Activated naive CD8-positive, alpha-beta T cell treated with anti-CD3 and anti-CD28 coated beads for 36 hours (primary cell): ENCODE data around the gene NDUFB2. TPM values are rescaled to one million over a fixed set of nuclear protein-coding genes. Genes with fewer than 3 reads are reported as not detected.
"Not testable (repeated sequence)": the region's sequence is repeated elsewhere in the genome, so short reads cannot be mapped to it uniquely, and the experiment has no call there.

ENCODE experiments used
- DNase-seq: peaks from one replicate; pipeline ENCODE4 v3.0.0; 2021
- H3K27ac Mint-ChIP-seq: one replicate; pipeline ENCODE4 v1.8.0; 2022; ENCODE audit warnings: mild to moderate bottlenecking, moderate library complexity, mixed read lengths
- H3K27me3 Mint-ChIP-seq: one replicate; pipeline ENCODE4 v1.8.0; 2022; ENCODE audit warnings: mild to moderate bottlenecking, mixed read lengths
- H3K36me3 Mint-ChIP-seq: one replicate; pipeline ENCODE4 v1.8.0; 2021; ENCODE audit warnings: mild to moderate bottlenecking, mixed read lengths
- H3K4me1 Mint-ChIP-seq: one replicate; pipeline ENCODE4 v1.8.0; 2021; ENCODE audit warnings: mixed read lengths
- H3K4me3 Mint-ChIP-seq: one replicate; pipeline ENCODE4 v1.8.0; 2022; ENCODE audit warnings: mild to moderate bottlenecking, moderate library complexity, mixed read lengths
- H3K9me3 Mint-ChIP-seq: one replicate; pipeline ENCODE4 v1.8.0; 2022; ENCODE audit warnings: mixed read lengths
- total RNA-seq, 2 experiments: library from RNA; stranded (reverse); gene quantifications; one replicate each; pipeline ENCODE4 v1.2.3, GENCODE V29; 2021

The NDUFB2 gene
- total RNA-seq, 2 experiments from 2014 or later = 175 to 196 TPM

DNA sequence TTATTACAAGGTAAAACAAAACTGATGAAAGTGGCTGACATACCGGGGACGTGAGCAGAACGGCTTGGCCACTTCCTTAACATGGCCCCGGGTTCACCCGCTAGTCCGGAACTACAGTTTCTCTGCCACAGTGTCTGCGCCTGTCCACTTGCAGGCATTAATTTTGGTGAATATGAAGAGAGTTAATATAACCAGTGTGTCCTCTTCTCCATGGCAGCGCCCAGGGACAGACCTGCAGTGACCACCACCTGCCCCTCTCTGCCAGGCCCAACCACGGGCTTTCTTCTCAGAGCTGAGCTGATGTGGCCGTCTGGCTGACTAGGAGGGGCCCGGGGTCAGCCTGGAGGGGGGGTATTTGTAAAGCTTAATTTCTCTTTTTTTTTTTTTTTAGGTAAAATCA, 1.1 kb upstream of the NDUFB2 start:
- DNase-seq = no peak
- H3K9me3 Mint-ChIP-seq = no peaks in the 10 kb centered on the region
- no peaks in the 10 kb centered on the region for H3K27me3 Mint-ChIP-seq
- no peak overlapping the region for H3K4me3 Mint-ChIP-seq
- H3K36me3 Mint-ChIP-seq = peaks cover 30% of the 10 kb centered on the region
- no peak overlapping the region for H3K27ac Mint-ChIP-seq
- H3K4me1 Mint-ChIP-seq = peaks cover 30% of the 10 kb centered on the region

DNA sequence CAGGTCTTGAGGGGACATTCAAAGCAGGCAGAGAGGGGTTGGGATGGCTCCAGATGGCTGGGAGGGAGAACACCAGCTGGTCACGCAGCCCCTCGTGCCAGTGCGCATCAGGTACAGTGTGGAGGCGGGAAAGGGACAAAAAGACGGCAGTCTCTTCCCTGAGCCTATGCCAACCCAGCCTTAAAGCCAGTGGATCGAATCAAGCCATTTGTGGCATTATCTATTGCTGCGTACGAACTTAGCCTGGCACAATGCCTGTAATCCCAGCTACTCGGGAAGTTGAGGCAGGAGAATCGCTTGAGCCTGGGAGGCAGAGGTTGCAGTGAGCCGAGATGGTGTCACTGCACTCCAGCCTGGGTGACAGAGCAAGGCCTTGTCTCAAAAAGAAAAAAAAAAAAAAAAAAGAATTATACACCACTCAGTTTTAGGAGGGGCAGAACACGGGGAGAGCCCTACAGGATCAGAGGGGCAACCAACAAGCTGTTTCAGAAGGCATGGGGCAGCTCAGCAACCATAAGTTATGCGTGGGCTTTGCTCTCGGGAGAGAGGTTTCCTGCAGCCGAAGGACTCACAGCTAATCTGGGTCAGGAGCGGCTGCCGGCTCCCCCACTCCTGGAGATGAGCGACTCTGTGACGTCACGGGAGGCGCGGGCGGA, 356 bp upstream of the NDUFB2 start:
- no peaks in the 10 kb centered on the region for H3K27me3 Mint-ChIP-seq
- H3K36me3 Mint-ChIP-seq = peaks cover 30% of the 10 kb centered on the region
- H3K4me3 Mint-ChIP-seq = peak overlapping the region; percentile 89
- no peaks in the 10 kb centered on the region for H3K9me3 Mint-ChIP-seq
- peaks cover 30% of the 10 kb centered on the region for H3K4me1 Mint-ChIP-seq
- peak overlapping the region; percentile 92 for H3K27ac Mint-ChIP-seq
- DNase-seq = no peak

DNA sequence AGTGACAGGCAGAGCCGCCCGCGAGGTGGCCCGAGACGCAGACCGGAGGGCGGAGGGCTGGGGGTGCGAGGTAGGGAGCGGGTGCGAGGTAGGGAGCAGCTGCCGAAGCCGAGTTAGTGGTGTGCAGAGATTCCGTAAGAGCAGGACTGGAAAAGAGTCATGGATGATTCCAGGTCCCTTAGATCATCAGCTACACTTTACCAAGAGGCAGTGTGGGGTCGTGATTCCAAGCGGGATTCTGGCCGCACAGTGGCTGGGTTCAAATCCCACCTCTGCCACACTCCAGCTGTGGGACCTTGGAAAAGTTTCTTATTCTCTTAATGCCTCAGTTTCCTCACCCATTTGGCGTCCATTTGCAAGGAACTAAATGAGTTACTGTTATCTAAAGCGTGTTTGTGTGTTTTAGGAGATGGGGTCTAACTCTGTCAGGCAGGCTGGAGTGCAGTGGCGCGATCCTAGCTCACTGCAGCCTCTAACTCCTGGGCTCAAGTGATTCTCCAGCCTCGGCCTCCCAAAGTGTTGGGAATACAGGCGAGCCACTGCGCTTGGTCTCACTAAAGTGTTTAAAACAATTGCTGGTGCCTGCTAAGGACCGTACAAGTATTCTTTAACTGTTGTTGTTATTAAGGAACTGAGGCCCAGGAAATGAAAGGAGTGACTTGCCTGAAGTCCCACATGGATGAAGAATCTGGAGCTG, 1.1 kb downstream of the NDUFB2 start:
- Mint-ChIP-seq H3K4me1 (peaks cover 27% of the 10 kb centered on the region), H3K4me3 (peak overlapping the region; percentile 89), H3K36me3 (peaks cover 25% of the 10 kb centered on the region), H3K27me3 (no peaks in the 10 kb centered on the region), H3K27ac (peak overlapping the region; percentile 92), H3K9me3 (no peaks in the 10 kb centered on the region)
- no peak for DNase-seq

DNA sequence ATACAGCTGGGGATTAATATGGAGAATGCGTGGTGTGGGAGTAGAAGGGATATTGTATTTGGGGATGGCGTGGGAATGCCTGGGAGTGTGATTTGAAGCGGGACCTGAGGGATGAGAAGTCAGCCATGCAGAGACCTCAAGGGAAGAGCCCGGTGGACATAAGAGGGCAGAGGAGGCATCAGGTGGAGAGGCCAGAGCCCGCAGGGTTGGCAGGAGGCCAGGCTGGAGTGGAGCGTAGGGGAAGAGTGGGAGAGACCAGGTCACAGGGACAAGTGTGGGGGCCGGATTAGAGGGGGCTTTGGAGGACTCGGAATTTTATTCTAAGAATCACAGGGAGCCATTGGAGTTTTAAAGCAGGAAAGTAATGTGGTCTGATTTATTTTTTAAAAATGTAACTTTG, 2.0 kb downstream of the NDUFB2 start:
- peaks cover 25% of the 10 kb centered on the region for H3K4me1 Mint-ChIP-seq
- peak overlapping the region; percentile 89 for H3K4me3 Mint-ChIP-seq
- peak overlapping the region; percentile 7 for H3K27ac Mint-ChIP-seq
- DNase-seq = no peak
- H3K9me3 Mint-ChIP-seq = no peaks in the 10 kb centered on the region
- H3K27me3 Mint-ChIP-seq = no peaks in the 10 kb centered on the region
- peaks cover 26% of the 10 kb centered on the region for H3K36me3 Mint-ChIP-seq

DNA sequence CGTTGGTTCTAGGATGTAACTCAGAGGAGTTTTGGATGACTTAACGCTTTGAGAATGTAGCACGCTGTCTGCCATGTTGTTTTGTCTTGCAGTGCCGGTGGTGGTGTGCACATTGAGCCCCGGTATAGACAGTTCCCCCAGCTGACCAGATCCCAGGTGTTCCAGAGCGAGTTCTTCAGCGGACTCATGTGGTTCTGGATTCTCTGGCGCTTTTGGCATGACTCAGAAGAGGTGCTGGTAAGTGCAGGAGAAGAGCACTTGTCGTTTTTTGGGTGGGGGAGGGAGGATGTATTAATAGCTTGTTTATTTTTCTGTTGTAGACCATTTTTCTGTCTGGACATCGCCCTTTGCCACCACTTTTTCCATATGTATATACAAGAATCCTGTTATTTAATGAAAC, 6.3 kb downstream of the NDUFB2 start:
- Mint-ChIP-seq H3K4me3 (no peak overlapping the region), H3K36me3 (peaks cover 28% of the 10 kb centered on the region), H3K9me3 (no peaks in the 10 kb centered on the region), H3K4me1 (peaks cover 15% of the 10 kb centered on the region), H3K27ac (peak overlapping the region; percentile 48), H3K27me3 (no peaks in the 10 kb centered on the region)
- DNase-seq = no peak

DNA sequence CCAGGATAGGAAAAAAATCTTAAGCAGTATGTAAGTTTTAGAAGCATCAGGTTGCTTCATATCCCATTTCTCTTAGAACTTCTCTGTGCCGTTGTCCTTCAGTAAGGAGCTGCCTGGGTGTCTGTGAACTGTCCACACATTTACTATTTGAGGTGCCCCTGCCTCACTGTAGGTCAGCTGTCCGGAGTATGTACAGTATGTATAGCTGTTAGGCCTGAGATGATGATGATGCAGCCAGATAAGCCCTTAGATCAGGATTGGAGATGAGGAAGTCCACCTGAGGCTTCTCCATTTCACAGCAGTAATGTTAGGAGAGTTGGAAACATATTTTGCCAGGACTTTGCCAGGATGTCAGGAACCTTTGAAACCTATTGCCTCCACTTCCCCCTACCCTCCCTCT, 7.7 kb downstream of the NDUFB2 start:
- Mint-ChIP-seq H3K27ac (no peak overlapping the region), H3K27me3 (no peaks in the 10 kb centered on the region), H3K4me1 (peaks cover 6% of the 10 kb centered on the region), H3K36me3 (peaks cover 25% of the 10 kb centered on the region), H3K4me3 (no peak overlapping the region), H3K9me3 (no peaks in the 10 kb centered on the region)
- DNase-seq = no peak

DNA sequence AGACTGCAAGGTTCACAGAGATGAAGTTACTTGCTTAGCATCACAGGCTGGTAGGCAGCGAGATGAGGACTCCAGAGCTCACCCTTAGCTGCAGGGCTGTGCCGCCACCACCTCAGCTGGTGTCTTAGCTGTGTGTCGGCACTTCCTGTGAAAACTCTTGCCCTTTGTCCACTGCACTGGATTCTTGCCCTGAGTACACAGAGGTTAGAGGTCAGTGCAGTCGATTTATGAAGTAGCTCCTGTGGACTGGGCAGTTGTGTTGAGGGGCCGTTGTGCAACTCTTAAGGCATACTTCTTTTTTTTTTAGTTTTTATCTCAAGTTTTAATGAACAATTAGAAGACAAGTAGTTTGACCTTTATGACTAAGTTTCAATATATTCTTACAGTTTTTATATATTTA, 10.6 kb downstream of the NDUFB2 start:
- Mint-ChIP-seq H3K36me3 (peaks cover 26% of the 10 kb centered on the region), H3K4me1 (no peaks in the 10 kb centered on the region), H3K27ac (no peak overlapping the region), H3K4me3 (no peak overlapping the region), H3K9me3 (peaks cover 8% of the 10 kb centered on the region), H3K27me3 (no peaks in the 10 kb centered on the region)
- no peak for DNase-seq

DNA sequence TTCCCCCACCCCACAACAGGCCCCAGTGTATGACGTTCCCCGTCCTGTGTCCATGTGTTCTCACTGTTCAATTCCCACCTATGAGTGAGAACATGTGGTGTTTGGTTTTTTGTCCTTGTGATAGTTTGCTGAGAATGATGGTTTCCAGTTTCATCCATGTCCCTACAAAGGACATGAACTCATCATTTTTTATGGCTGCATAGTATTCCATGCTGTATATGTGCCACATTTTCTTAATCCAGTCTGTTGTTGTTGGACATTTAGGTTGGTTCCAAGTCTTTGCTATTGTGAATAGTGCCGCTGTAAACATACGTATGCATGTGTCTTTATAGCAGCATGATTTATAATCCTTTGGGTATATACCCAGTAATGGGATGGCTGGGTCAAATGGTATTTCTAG, 12.3 kb downstream of the NDUFB2 start:
- H3K4me3 Mint-ChIP-seq, H3K4me1 Mint-ChIP-seq, H3K27ac Mint-ChIP-seq, DNase-seq, H3K27me3 Mint-ChIP-seq: not testable (repeated sequence)
- H3K9me3 Mint-ChIP-seq = peaks cover 10% of the 10 kb centered on the region
- H3K36me3 Mint-ChIP-seq = peaks cover 34% of the 10 kb centered on the region

DNA sequence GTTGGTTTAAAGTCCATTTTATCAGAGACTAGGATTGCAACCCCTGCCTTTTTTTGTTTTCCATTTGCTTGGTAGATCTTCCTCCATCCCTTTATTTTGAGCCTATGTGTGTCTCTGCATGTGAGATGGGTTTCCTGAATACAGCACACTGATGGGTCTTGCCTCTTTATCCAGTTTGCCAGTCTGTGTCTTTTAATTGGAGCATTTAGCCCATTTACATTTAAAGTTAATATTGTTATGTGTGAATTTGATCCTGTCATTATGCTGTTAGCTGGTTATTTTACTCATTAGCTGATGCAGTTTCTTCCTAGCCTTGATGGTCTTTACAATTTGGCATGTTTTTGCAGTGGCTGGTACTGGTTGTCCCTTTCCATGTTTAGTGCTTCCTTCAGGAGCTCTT, 15.9 kb downstream of the NDUFB2 start:
- not testable (repeated sequence) for H3K4me1 Mint-ChIP-seq, H3K4me3 Mint-ChIP-seq, H3K27me3 Mint-ChIP-seq, H3K27ac Mint-ChIP-seq, DNase-seq
- peaks cover 37% of the 10 kb centered on the region for H3K36me3 Mint-ChIP-seq
- H3K9me3 Mint-ChIP-seq = peaks cover 10% of the 10 kb centered on the region

DNA sequence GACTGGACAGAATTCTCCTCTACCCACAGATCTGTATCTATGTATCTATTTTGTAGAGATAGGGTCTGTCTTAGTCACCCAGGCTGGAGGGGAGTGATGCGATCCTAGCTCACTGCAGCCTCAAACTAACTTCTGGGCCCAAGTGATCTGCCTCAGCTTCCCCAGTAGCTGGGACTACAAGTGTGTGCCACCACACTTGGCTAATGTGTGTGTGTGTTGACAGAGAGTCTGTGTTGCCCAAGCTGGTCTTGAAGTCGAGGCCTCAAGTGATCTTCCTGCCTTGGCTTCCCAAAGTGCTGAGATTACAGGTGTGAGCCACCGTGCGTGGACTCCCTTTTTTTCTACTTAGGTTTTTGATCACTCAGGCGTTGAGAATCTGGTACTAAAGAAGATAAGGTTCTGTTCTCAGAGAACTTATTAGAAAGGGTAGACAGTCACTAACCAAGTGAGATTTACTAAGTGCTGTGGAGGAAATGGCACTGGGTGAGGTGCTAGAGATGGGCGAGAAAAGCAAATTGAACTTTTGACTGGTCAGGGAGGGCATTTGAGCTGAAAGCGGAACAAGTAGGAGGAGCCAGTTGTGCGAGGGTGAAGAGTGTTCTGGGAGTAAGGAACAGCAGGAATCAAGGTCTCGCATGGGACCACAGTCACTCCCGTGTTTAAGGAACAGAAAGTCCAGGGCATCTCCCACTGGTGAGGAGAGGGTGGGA, 18.0 kb downstream of the NDUFB2 start:
- peak overlapping the region; percentile 3 for H3K27ac Mint-ChIP-seq
- H3K4me1 Mint-ChIP-seq = peaks cover under 1% of the 10 kb centered on the region
- H3K36me3 Mint-ChIP-seq = peaks cover 32% of the 10 kb centered on the region
- no peak for DNase-seq
- no peak overlapping the region for H3K4me3 Mint-ChIP-seq
- H3K27me3 Mint-ChIP-seq = no peaks in the 10 kb centered on the region
- H3K9me3 Mint-ChIP-seq = peaks cover 10% of the 10 kb centered on the region

DNA sequence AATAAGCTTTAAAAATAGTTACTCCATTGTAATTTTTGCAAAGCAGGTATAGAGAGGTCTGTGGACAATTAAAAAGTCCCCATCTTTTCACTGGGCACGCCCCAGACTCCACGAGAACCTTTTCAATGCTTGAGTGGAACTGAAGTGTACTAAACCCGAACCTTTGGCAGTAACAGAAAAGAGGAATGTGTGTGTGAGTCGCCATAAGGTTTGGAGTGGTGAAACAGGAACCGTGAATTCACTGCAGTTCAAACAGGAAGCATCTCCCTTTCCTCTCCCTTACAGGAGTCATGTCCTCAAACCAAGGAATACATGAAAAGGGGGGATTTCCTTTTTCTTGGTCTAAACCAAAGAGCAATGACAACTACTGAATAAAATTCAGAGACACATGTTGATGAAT, 23.2 kb downstream of the NDUFB2 start:
- Mint-ChIP-seq H3K27ac (no peak overlapping the region), H3K4me3 (no peak overlapping the region), H3K36me3 (peaks cover 3% of the 10 kb centered on the region), H3K27me3 (no peaks in the 10 kb centered on the region), H3K9me3 (no peaks in the 10 kb centered on the region), H3K4me1 (peaks cover 24% of the 10 kb centered on the region)
- no peak for DNase-seq

DNA sequence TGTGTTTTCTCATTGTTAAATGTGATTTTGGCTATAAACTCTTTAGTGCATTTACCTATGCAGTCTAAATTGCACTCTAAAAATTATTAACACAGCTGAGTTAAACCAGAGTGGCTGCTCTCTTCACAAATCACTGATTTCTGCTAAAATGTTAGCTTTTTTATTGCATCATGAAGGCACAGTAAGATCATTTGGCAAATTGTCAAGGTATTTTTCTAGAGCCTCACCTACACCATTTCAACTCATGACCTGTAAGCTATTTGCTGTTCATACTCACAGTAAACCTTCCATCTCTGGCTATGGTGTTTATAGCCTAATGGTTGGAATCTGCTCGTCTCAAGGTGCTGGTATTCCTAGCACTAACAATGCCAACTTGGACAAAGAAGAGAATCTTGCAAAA, 25.7 kb downstream of the NDUFB2 start:
- Mint-ChIP-seq H3K4me3 (no peak overlapping the region), H3K9me3 (no peaks in the 10 kb centered on the region), H3K4me1 (peaks cover 34% of the 10 kb centered on the region), H3K36me3 (no peaks in the 10 kb centered on the region), H3K27ac (no peak overlapping the region), H3K27me3 (no peaks in the 10 kb centered on the region)
- DNase-seq = no peak

DNA sequence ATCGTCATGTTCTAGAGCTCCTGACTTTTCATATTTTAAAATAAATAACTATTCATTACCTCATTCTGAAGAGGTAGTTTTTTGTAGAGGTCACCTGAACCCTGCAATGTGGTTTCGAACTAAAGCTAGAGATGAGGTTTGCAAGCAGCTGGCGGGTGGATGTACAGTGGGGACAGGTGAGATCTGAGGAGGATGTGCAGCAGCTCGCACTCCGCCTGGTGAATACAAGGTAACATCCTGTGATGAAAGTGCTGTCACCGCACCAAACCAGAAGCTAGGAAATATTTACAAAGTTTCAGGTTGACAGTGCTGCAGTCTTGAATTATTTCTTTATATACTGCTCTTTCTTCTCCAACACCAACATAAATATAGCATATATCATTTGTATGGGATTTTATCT, 26.5 kb downstream of the NDUFB2 start:
- DNase-seq = peak; percentile 49
- H3K9me3 Mint-ChIP-seq = no peaks in the 10 kb centered on the region
- H3K36me3 Mint-ChIP-seq = no peaks in the 10 kb centered on the region
- H3K4me3 Mint-ChIP-seq = peak overlapping the region; percentile 42
- peaks cover 34% of the 10 kb centered on the region for H3K4me1 Mint-ChIP-seq
- peak overlapping the region; percentile 77 for H3K27ac Mint-ChIP-seq
- no peaks in the 10 kb centered on the region for H3K27me3 Mint-ChIP-seq

DNA sequence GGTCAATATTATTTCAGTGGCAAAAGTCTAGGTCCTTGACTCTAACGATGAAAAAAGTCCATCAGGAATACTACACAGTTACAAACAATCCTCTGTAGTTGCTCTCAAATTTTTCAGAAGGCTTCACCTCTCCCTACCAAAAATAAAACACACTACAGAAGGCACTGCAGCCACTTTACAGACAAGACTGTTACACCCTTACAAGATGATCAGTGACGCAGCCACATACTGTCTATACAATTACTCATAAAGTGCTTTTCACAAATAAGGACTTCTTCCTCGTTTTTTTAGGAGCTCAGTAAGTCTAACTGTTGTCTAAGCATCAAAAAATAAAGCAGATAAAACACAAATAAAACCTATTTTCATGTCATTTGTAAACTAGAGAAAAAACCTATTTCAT, 27.1 kb downstream of the NDUFB2 start:
- Mint-ChIP-seq H3K4me1 (peaks cover 34% of the 10 kb centered on the region), H3K27ac (peak overlapping the region; percentile 57), H3K4me3 (no peak overlapping the region), H3K36me3 (no peaks in the 10 kb centered on the region), H3K27me3 (no peaks in the 10 kb centered on the region), H3K9me3 (no peaks in the 10 kb centered on the region)
- DNase-seq = no peak

DNA sequence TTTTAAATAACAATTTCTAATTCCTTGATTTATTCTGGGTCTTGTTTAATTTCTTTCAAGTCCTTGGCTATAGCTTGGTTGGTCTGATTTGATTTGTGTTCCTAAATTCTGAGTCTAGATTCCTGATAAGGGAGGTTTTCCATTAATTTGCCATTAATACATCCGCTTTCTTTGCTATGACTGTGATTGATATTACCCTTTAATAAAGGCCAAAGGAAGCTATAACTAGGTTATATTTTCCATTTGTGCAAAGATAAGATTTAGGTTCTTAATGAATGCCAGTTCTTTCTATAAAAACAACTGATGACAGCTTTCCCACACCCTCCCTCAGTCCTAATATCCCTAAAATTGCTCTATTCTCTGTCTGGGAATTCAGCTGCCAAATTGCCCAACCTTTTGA, 28.2 kb downstream of the NDUFB2 start:
- Mint-ChIP-seq H3K4me3 (no peak overlapping the region), H3K9me3 (no peaks in the 10 kb centered on the region), H3K27ac (no peak overlapping the region), H3K27me3 (no peaks in the 10 kb centered on the region), H3K4me1 (peaks cover 32% of the 10 kb centered on the region), H3K36me3 (peaks cover 1% of the 10 kb centered on the region)
- DNase-seq = no peak
